GM19023 (cell line): ENCODE results near the gene RBM45.
"Not testable (repeated sequence)": the region's sequence is repeated elsewhere in the genome, so short reads cannot be mapped to it uniquely, and the experiment has no call there.

Experiments
- ATAC-seq: cut with Tn5 transposase; IDR thresholded peaks from one replicate; pipeline ENCODE4 v1.9.1; 2021; ENCODE audit warnings: mild to moderate bottlenecking, moderate library complexity; ENCODE audit not compliant: unreplicated experiment

RBM45 gene

DNA sequence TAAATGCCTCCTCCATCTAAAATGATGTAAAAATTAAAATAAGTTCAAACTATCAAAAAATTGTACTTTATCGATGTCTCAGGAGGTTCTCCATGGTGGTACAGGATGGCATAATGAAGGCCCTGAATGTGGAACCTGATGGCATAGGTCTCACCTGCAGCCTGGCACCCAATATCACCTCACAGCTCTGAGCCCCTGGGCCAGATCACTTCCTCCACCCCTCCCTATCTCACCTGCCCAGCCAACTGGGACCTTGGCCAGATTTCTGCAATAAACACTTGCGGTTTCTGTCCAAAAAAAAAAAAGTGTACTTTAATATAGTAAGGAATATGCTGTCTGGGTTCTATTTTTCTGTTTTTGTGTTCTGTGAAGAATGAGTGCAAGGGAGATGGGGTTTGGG, 6.7 kb upstream of the RBM45 start:
- ATAC-seq, result no peak

DNA sequence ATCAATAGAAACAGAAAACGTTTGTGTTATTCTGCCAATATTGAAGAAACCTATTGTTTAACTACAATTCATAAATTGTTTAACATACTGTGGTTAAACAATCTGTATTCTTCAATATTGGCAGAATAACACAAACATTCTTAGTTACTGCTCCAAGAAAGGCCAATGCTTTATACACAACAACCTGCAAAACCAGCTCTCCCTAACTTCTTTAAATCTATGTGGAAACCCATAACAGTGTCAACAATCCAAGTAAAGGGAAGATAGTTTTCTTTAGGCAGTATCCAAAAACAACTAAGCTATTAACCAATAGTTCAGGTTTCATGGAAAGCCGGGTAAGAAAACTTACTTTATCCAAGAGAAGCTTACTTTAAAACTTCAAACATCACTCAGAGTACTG, 6.2 kb upstream of the RBM45 start:
- no peak for ATAC-seq

DNA sequence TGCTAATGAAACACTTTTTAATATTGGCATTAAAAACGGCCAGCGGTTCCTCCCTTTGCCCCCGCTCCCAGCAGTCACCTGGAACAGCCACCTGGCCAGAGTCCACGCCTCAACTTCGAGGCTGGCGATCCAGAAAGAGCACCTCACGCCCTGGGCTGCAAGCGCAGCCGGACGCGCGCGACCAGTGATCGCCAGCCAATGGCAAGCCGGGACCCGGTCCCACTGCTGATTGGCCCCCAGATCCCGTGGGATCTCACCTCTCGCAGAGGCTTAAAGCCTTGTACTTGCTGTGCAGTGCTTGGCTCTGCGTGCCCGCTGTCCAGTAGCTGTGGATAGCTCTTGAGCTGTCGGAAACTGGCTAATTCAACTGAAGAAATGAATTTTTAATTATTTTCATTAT, 4.1 kb upstream of the RBM45 start:
- no peak for ATAC-seq

DNA sequence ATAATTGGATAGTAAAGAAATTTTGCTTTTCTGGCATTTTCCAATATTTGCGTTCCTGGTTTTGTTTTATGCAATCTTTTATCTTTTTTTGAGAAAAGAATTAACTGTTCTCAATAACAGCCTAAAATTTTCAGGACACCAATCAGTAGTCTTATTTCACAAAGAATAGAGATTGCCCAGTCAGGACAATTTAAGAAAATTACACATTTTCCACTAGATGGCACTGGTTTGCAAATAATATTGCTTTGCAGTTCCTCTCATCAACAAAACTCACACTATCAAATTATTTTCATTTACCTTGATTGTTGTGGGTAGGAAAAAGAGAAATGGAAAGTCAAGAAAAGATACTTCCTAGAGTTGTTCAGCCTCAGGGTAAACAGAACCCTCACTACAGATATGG, 2.4 kb upstream of the RBM45 start:
- ATAC-seq, result no peak

DNA sequence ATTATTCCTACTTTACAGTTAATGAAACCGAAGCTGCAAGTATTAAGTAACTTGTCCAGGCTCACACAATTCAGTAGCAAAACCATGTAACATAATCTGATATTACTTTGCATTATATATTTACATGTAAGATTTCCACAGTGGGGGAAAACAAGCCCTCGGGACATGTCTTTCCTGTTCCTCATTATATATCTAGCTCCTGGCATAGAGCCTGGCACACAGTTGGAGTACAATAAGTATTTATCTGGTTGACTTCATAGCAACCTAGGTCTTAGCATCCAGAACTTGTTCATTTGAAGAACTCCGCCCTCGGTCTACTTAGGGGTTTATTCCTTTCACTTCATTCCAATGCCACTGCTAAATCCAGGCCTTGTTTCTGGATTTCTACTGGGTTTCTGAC, 1.6 kb upstream of the RBM45 start:
- ATAC-seq, result no peak

DNA sequence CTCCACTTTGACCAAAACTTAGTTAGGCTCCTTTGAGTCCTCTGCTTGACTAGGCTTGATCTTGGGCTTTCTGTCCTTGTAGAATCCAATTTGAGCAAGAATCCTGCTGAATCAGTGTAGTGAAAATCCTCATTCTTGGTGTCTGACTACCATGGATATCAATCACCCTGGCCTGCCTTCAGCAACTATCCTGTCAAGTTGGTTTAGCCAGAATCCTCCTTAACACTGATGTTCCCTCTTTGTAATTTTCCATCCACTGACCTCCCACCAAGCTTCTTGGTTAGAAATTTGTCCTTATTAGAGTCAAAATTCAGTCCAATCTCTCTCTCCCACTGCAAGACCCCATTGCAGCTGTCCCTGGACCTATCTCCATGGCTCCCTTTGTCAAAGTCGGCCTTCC, 494 bp upstream of the RBM45 start:
- ATAC-seq, result peak; percentile 0

DNA sequence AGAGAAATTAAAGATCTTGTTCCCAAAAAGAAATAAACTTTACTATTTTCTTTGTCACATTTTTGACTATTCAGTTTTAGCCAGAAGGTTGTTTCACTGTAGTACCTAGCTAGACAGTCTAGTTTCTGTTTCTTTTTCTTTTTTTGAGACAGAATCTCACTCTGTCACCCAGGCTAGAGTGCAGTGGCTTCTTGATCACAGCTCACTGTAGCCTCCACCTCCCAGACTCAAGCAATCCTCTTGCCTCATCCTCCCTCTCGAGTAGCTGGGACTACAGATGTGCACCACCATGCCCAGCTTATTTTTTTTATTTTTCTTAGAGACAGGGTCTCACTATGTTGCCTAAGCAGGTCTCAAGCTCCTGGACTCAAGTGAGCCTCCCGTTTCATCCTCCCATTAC, 2.2 kb downstream of the RBM45 start:
- ATAC-seq, result peak; percentile 39

DNA sequence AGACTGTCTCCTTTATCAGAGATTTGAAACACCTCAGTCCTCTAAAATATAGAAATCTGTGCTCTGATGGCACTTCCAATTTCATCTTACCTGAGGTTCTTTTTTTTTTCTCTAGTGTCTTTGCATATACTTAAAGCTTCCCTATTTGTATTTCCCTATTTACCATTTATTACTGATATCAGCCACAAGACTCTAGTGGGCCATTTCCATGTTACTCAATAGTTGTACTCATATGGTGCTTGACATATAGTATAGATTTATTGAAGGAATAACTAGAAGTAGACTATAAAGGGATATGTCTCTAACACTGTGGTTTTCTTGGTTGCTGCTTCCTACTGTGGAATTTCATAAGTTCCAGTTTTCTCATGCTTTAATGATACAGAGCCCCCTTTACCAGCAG, 3.0 kb downstream of the RBM45 start:
- ATAC-seq, result no peak

DNA sequence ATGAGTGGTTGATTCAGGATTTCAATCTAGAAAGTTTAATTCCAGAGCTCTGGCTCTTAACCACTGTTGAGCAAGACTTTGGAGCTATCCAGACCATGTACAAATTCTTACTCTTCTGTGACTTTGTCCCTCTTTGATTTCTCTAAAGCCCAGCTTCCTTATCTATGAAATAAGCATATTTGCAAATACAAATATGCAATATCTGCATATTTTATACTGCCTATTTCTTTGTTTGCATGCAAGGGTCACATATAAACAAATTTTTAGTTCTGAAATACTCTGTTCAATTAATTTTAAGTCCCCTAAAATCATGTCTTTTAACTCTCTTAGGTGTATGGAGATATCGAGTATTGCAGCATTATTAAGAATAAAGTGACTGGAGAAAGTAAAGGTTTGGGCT, 5.5 kb downstream of the RBM45 start:
- no peak for ATAC-seq

DNA sequence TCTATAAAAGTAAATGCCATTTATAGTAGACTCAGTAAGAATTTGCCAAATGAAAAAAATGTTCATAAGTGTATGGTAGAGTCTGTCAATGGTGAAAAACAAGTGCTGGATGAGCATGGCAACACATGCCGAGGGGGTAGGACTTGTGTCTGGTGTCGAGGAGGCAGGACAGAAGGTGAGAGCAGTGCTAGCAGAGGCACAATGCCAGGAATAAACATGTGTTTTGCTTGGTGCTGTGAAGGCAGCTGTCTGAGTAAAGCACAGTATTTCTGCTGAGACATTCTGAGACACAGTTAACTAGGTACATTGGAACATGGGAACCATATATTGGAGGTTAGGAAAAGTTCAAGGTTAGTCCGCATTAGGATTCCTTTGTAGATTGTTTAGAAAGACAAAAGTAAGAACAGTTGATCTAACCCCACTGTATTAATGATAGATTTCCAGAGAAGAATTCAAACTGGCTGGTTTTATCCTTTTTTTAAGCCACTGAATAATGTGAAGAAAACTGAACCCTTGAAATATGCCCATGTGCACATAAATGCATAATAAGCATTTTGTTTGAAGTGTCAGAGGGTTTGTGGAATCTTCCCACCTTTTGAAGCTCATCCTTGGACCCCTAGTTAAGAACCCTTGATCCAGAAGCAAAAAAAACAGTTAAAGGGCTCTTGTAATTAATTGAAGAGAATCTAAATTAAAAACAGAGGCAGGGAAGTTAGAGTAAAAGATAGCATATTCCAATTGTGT, 7.1 kb downstream of the RBM45 start:
- ATAC-seq, result no peak

DNA sequence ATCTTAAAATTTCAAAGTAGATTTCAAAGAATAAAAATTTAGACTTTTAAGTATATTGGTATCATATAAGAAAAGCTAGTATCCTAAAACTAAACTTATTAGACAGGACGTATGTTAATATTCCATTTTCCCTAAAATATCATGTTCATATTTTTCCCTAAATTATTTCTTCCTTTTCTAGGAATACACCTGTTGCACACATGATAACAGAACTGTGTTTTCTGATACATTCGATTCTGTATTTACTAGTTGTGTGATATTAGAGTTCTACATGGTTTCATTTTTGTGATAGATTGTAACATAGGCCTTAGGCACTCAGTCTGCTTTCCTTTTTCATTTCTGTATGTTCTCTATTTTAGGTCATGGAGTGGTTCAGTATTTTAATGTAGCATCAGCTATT, 10.9 kb downstream of the RBM45 start:
- ATAC-seq, result no peak

DNA sequence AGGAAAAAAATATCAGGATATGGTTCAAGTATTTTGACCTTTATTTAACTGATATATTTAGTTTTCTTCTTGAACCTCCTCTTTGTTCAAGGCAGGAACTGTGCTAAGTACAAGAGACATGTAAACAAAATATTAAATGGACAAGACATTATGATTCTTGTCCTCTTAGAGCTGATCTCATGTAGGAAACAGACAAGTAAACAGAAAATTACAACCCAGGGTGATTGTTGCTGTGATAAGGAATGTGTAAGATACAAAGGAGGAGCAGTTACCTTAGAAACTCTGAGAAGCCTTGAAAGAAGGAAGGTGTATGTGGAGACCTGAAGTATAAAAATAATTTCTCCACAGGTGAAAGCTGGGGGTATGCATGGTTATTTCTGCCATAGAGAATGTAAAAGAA, 12.9 kb downstream of the RBM45 start:
- no peak for ATAC-seq

DNA sequence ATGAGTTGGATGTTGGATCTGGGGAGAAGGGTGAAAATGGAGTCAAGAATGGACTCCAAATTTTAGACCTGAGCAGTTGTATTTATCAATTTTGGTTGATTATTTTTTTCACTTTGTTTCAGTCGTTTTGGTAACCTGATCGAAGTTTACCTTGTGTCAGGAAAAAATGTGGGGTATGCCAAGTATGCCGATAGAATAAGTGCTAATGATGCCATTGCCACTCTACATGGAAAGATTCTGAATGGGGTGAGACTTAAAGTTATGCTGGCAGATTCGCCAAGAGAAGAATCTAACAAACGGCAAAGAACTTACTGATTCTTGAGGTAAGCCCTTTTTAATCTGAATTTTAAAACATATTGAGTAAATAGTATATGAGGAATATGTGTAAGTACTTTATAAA, 13.6 kb downstream of the RBM45 start:
- ATAC-seq, result no peak

DNA sequence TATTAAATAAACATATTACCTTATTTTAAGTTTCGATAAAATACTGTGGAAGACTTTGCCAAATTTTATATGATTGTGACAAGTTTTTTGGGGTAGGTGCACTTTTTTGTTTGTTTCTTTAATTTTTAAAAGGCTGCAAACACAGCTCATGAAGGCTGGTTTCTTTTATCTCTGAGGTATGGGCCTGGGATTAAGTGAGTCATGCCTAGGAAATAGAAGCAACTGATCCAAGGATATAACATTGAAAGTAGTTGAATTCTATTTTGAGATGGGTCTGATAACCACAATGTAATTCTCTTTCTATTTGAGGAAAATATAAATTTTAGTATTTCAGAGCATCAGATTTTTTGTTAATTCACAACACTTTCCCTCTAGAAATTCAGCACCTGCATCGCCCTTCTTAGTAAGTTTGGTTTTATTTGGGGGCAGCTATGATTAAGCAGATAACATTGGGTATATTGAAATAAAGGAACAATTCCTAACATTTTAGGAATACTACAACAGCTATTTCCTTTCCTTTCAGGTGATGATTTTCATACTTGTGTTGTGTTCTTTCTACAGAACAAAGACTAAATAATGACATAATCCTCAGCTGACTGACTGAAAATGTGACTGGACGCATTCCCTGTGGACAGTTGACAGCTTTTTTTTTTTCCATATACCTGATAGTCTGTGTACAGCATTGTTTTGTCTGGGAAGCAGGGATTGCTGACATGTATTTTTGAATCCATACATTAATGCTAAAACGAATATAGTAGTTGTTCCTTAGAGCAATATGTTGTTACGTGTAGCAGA, 16.8 kb downstream of the RBM45 start:
- ATAC-seq, result no peak

DNA sequence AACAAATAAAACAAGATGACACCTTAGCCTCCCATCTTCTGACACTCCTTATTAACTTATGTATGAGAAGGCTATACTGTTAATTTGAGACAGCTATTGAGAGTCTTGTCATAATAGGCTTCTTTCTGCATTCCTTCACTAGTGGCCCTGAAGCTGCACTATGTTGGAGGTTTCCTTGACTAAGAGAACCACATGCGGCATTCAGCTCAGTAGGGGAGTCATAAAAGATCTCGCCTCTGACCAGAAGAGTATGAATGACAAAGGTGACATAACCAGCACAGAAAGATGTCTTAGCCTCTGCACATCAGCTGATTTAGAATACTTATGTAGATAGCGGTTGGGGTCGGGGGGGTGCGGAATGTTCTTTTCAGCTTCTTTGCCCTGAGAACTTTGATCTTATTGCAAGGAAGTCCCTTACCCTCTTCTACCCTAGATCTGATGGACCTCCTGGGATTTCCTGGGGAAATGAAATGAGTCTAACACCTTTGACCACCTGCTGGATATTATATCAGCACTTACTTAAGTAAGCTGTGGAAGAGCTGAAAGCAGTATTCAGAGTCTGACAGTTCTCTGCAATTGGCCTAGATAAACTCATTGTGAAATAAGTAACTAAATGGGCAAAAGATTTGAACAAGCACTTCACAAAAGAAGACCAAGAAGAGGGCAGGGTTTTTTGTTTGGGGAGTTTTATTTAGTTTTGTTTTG, 24.2 kb downstream of the RBM45 start:
- ATAC-seq, result no peak

DNA sequence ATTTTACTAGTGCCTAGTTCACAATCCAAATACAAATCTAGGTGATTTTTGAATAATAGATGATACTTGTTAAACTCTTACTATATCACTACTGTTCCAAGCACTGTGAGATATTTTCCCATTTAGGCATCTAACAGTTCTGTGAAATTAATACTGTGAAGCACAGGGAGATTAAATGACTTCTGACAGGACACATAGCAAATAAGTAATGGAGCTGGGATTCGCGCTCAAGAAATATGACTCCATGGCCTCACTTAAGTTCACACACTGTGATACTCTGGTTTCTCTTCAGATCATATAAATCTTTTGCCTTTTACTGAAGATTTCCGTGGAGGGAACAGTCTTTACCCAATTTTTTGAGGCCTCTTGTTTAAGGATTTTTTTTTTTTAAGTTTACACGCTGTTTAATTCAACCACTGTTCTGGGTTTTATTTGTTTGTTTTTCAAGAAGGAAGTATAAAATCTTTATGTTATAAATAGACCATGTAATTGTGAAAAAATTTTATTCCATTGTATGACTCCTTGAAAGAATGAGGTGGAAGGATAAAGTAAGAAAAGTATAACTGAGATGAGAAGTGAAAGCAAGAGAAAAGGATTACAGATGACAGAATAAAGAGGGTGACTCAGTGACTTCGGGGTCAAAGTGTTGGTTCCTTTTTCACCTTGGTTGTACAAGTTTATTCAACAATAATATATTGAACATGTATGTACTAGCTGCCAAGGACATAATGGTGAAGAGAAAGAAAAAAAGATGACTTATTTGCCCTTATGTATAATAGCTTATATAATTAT, 30.2 kb downstream of the RBM45 start:
- ATAC-seq, result no peak

DNA sequence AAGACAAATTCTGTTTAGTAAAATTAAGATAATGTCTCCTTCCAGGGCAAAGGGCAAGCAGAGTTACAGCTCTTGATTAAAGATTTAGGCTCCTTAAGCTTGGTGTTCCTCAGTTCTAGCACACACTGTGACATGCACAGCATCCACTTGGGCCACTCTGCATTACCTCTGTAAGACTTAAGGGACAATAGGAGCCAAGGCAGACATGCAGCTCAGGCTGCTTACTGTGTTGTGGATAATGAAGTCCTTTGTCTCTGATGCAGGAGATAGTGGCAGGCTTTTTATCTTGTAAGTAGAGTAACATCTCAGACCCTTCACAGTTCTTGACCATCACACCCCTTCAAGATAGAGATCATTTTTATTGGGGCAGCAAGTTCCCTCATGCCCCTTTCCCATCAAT, 31.2 kb downstream of the RBM45 start:
- ATAC-seq, result no peak

DNA sequence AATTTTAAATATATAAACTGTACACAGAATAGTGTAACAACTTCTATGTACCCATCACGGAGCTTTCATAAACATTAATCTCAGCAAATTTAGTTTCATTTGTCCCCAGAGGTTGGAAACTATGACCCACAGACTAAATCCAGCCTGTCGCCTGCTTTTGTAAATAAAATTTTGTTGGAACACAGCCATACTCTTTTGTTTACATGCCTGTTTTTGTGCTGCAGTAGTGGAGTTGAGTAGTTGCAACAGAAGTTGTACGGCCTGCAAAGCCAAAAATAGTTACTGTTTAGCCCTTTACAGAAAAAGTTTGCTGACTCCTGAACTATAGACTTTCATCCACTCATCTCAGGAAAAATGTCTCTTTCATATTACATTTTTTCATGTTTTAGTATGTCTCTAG, 39.8 kb downstream of the RBM45 start:
- ATAC-seq, result no peak

DNA sequence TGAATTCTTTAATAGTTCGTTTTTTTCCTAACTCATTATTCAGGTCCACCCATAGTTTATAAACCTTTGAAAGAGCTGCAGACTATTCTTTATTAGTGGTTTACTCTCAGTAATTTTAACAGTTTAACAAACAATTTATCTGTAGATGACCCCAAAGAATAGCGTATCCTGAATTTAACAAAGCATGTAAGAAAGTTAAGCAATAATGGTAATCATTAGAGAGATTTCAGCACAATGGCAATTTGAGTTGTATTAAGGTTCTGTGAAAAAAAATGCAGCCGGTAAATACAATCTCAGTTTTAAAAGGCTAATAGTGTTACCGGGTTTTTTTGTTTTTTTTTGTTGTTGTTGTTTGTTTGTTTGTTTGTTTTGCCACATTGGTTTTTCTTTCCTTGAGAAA, 40.3 kb downstream of the RBM45 start:
- ATAC-seq, result no peak

DNA sequence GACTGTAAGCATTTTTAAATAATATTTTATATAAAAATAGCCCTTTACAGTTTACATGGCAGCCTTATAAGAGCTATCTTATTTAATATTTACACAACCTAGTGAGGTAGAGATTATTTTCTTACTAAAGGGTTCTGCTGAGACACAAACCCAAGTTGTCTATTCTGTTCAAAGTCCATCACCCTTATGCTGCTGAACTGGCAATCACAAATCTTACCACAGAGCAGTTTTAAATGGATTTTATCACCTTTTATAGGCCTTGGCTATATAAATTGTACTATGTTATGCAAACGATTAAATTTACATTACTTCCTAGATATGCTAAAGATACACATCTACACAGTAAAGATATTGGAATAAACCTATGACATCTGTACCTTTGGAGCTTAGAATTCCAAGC, 40.7 kb downstream of the RBM45 start:
- ATAC-seq, result no peak

DNA sequence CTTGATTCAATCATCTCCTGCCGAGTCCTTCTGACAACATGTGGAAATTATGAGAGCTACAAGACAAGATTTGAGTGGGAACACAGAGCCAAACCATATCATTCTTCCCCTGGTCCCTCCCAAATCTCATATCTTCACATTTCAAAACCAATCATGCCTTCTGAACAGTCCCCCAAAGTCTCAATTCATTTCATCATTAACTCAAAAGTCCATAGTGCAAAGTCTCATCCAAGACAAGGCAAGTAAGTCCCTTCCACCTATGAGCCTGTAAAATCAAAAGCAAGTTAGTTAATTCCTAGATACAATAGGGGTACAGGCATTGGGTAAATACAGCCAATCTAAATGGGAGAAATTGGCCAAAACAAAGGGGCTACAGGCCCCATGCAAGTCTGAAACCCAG, 41.6 kb downstream of the RBM45 start:
- ATAC-seq, result not testable (repeated sequence)
